Measurements from ENCODE around the gene MESP2.

- no peak for TF ChIP-seq CTCF (IDR thresholded peaks at IDR 0.05; ENCODE audit: low read length)
- no peak for TF ChIP-seq EZH2 (IDR thresholded peaks at IDR 0.05; ENCODE audit: borderline replicate concordance, low read length)
Measured at GRCh38 chr15:89797678-89798201, 21.6 kb downstream of the MESP2 start.

Data from OCI-LY1 (cell line).